ENCODE data around the gene CLCN2. TPM values are rescaled to one million over a fixed set of nuclear protein-coding genes. Genes with fewer than 3 reads are reported as not detected.
A peak's percentile ranks its signal among the peaks of the same experiment; 100 is the strongest.

Gene CLCN2
- total and polyA plus RNA-seq, 2 of the 8 experiments (the other 6 are each of a cell fraction or from before 2014, with no cell fraction given) = 13.7 to 16.1 TPM

DNA sequence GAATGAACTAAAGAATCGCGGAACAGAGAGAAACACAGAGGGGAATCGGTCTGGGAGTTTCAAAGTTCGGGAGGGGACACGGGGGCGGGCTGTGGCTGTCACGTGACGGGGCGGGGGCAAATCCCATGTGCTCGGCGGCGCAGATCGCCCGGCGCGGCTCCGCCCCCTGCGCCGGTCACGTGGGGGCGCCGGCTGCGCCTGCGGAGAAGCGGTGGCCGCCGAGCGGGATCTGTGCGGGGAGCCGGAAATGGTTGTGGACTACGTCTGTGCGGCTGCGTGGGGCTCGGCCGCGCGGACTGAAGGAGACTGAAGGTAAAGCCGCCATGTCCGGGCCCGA, 47.1 kb downstream of the CLCN2 start, which contains the start of gene EIF4G1 (continued):
- TF ChIP-seq GTF2F1 (IDR thresholded peaks at IDR 0.05; ENCODE audit: borderline replicate concordance, low read depth, low read length) (0 out of 2 replicates have a peak, but pooled peaks have one; percentile 39), SP1 (IDR thresholded peaks at IDR 0.05; ENCODE audit: low read depth, low read length) (0 out of 2 replicates have a peak, but pooled peaks have one; percentile 11), SIN3A (conservative IDR thresholded peaks at IDR 0.05 in 1 of 2, IDR thresholded peaks at IDR 0.05 in 1 of 2; ENCODE audit: low read depth in 1 of 2, low read length in 2 of 2) (0 out of 4 replicates have a peak, but pooled peaks have one; percentile 70 to 75), KDM4A (IDR thresholded peaks at IDR 0.05; ENCODE audit: low read depth, low read length, severe bottlenecking) (peak; percentile 30), BCL11A (IDR thresholded peaks at IDR 0.05; ENCODE audit: low read depth in 2 of 2, low read length in 2 of 2) (no peak), NRF1 (IDR thresholded peaks at IDR 0.05; ENCODE audit: low read depth, low read length) (peak; percentile 53), ZNF274 (IDR thresholded peaks at IDR 0.05; ENCODE audit: borderline replicate concordance, extremely low read depth, low read length) (no peak), RFX5 (IDR thresholded peaks at IDR 0.05; ENCODE audit: borderline replicate concordance, low read depth, low read length) (no peak), TAF1 (IDR thresholded peaks at IDR 0.05; ENCODE audit: low read depth, low read length) (peak; percentile 91), JUND (IDR thresholded peaks at IDR 0.05; ENCODE audit: low read length) (no peak), POLR2AphosphoS5 (IDR thresholded peaks at IDR 0.05; ENCODE audit: low read depth, low read length) (peak; percentile 77), CREB1 (IDR thresholded peaks at IDR 0.05) (no peak)
